IMR-90 (cell line): Measurements from ENCODE around the gene NPFF.

Experiments
- CEBPB ChIP-seq: IDR thresholded peaks from 2 replicates; pipeline ENCODE4 v1.6.1; 2012; ENCODE audit warnings: low read depth, low read length, improper control_type of control experiment
- CTCF ChIP-seq: conservative IDR thresholded peaks from 2 replicates; pipeline ENCODE4 v1.5.1; 2012; ENCODE audit warnings: mild to moderate bottlenecking, low read depth, low read length, improper control_type of control experiment
- MAZ ChIP-seq: IDR thresholded peaks from 2 replicates; pipeline ENCODE4 v1.6.1; 2012; ENCODE audit warnings: low read depth, mild to moderate bottlenecking, low read length, improper control_type of control experiment, moderate library complexity, borderline replicate concordance
- POLR2A ChIP-seq: IDR thresholded peaks from 2 replicates; pipeline ENCODE4 v1.6.1; 2012; ENCODE audit warnings: mild to moderate bottlenecking, low read depth, low read length
- RAD21 ChIP-seq: IDR thresholded peaks from 2 replicates; pipeline ENCODE4 v1.6.1; 2012; ENCODE audit warnings: low read length, improper control_type of control experiment
- RFX5 ChIP-seq: IDR thresholded peaks from 2 replicates; pipeline ENCODE4 v1.8.0; 2012; ENCODE audit warnings: low read depth, mild to moderate bottlenecking, low read length, moderate library complexity
- SMC3 ChIP-seq: fragments of 150-350 bp; IDR thresholded peaks from 2 replicates; pipeline ENCODE4 v1.6.1; 2016; ENCODE audit warnings: low read depth, mild to moderate bottlenecking, antibody characterized with exemption, low read length, moderate library complexity
- TF ChIP-seq, protein P1 (sequence below): fragments of 150-350 bp; IDR thresholded peaks from 2 replicates; pipeline ENCODE4 v1.6.1; 2016; ENCODE audit warnings: low read depth, mild to moderate bottlenecking, low read length, moderate library complexity, borderline replicate concordance

- TF ChIP-seq MAZ (no peak), CTCF (no peak), RAD21 (no peak), POLR2A (no peak), SMC3 (no peak), CEBPB (no peak), RFX5 (no peak)
- TF ChIP-seq, protein P1, sequence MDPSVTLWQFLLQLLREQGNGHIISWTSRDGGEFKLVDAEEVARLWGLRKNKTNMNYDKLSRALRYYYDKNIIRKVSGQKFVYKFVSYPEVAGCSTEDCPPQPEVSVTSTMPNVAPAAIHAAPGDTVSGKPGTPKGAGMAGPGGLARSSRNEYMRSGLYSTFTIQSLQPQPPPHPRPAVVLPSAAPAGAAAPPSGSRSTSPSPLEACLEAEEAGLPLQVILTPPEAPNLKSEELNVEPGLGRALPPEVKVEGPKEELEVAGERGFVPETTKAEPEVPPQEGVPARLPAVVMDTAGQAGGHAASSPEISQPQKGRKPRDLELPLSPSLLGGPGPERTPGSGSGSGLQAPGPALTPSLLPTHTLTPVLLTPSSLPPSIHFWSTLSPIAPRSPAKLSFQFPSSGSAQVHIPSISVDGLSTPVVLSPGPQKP, result no peak
Observed at GRCh38 chr12:53474077-53474476, 33.2 kb downstream of the NPFF start.
